Sigmoid colon (tissue), 4 donors: Measurements from ENCODE around the gene KCND3.

Experiments
- CTCF ChIP-seq, 4 experiments: fragments of 450-650 bp in 3 of 4; fragments of 200-600 bp in 1 of 4; IDR thresholded peaks; one replicate each; pipeline ENCODE4 v1.5.1; 2016 to 2019; ENCODE audit warnings: antibody characterized with exemption in 4 of 4, mild to moderate bottlenecking in 3 of 4, moderate library complexity in 2 of 4
- POLR2A ChIP-seq, 2 donors: fragments of 450-650 bp; IDR thresholded peaks; one replicate each; pipeline ENCODE4 v1.6.1; 2016; ENCODE audit warnings: antibody characterized with exemption in 2 of 2, mild to moderate bottlenecking in 2 of 2, moderate library complexity in 2 of 2
- POLR2AphosphoS5 ChIP-seq, 4 donors: sonication (generic); formaldehyde crosslinking; IDR thresholded peaks; one replicate each; pipeline ENCODE4 v1.6.1; 2017; ENCODE audit warnings: antibody characterized with exemption in 4 of 4

- TF ChIP-seq CTCF (IDR thresholded peaks at IDR 0.05) (no peak), POLR2AphosphoS5 (IDR thresholded peaks at IDR 0.05) (no peak), POLR2A (IDR thresholded peaks at IDR 0.05) (no peak)
These were observed 17.7 kb upstream of the KCND3 start for GRCh38 chr1:112007169-112007568.
